HG03095 (cell line): ENCODE results near the gene IL3RA.
"Not testable (repeated sequence)": the region's sequence is repeated elsewhere in the genome, so short reads cannot be mapped to it uniquely, and the experiment has no call there.

Experiments used
- ATAC-seq: cut with Tn5 transposase; IDR thresholded peaks from one replicate; pipeline ENCODE4 v1.9.1; 2021; ENCODE audit warnings: moderate library complexity; ENCODE audit not compliant: unreplicated experiment

The IL3RA gene

DNA sequence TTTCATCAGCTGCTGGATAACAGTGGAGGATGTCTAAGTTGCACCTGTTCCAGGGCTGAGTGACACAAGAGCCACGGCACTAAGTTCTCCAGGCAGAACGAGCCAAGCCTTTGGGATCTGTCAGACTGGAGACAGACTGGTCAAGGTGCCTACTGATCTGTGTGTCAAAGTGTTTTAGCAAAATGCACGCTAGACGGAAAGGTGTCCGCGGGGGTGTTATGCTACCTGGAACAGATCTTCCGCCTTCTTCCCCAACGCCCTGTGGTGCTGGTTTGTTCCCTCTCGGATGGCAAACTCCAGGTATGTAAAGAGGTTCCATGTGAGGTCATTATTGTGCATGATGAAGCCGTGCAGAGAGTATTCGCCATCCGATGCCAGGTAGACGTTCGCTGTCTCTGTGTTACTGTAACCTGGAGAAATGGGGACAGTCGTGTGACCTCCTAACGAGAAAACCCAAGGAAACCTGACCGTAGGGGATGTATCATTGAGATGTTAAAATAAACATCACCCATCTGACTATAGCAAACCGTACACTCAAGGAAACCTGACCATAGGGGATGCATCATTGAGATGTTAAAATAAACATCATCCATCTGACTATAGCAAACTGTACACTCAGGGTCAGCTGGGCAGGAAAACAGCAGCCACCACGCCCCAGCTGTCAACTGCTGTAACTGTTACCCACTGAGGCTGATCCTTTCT lies 85.0 kb downstream of the IL3RA start:
- ATAC-seq: no peak

DNA sequence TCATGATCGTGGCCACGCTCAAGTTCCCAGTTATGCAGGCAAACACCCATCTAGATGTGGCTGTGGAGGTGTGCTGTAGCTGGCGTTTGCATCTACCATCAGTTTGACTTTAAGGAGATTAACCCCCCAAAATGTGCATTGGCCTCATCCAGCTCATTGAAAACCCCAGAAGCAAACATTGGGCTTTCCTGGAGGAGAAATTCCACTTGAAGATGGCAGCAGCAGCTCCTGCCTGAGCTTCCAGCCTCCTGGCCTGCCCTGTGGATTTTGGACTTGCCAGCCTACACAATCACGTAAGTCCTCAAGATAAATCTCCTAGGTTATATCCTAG lies 85.5 kb downstream of the IL3RA start:
- no peak for ATAC-seq

DNA sequence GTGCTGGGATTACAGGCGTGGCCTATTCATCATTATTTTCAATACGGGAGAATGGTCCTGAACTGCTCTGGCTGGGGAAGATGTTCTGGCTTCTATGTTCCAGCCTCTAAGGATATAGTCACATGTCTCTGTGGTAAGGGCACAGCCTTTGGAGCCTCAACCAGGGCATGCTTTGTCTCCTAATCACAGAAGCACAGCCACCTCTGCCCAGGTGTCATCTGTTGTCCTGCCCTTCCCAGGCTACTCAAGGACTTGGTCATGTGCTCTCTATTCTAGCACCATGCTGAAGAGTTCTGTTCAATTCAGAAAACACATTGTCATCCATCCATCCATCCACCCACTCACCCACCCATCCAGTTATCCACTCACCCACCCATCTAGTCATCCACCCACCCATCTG lies 86.6 kb downstream of the IL3RA start:
- no peak for ATAC-seq

DNA sequence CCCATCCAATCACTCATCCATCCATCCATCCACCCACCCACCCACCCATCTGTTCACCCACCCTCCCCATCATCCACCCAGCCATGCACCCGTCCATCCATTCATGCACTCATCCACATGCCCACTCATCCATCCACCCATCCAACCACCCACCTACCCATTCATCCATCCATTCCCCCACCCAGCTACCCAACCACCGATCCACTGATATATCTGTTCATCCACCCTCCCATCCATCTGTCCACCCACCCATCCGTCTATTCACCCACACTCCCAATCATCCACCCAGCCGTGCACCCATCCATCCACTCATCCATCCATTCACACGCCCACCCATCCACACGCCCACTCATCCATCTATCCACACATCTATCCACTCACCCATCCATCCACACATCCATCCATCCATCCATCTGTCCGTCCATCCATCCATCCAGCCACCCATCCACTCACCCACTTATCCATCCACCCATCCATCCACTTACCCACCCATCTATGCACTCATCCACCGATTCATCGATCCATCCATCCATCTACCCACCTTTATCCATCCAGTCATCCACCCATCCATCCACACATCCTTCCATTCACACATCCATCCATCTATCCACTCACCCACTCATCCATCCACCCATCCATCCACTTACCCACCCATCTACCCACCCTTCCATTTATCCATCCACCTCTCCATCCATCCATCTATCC lies 87.7 kb downstream of the IL3RA start:
- ATAC-seq: no peak

DNA sequence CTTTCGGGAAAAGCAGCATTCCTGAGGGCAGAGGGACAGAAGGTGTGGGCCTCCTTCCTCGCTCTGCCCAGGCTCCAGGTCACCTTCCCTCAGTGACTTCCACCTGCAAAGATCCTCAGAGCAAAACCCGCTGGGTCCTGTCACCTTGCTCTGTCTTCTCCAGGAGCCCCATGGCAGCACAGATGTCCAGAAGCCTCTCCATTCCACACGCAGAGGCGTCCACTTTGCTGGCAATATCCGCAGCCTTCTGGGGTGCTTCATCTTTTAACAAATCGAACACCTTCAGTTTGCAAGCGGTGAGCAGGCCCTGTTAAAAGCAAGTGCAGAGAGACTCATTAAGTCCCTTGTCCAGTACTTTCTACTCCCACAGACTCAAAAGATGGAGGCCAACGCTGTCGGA lies 88.8 kb downstream of the IL3RA start:
- ATAC-seq: no peak

DNA sequence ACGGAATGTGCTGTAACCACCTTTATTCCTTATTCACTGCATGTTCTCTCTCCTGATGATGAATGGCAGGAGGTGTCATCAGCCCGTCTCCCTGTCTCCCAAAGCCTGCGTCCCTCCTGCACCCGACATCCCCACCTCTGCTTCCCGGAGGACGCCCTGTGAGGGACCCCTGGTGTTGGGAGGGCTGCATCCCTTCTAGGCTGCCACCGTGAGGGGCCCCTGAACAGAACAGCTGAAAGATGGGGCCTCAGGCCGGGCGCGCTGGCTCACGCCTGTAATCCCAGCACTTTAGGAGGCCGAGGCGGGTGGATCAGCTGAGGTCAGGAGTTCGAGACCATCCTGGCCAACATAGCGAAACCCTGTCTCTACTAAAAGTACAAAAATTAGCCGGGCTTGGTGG lies 89.7 kb downstream of the IL3RA start:
- not testable (repeated sequence) for ATAC-seq

DNA sequence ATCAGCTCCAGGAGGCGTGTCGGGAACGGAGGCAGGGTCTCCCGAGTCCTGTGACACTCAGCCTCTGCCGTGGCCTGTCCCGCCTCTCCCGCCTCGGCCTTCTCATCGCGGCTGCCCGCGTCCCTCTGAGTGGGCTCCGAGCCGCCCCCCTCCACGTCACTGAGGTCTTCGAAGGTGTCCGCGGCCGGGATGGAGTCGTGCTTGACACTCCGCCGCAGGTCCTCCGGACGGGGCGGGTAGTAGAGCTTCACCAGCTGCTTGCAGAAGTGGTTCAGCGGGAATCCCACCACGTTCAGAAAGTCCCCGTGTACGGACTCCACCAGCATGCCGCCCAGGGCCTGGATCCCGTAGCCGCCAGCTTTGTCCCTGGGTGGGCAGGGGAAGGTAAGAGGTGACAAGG lies 91.2 kb downstream of the IL3RA start:
- no peak for ATAC-seq

DNA sequence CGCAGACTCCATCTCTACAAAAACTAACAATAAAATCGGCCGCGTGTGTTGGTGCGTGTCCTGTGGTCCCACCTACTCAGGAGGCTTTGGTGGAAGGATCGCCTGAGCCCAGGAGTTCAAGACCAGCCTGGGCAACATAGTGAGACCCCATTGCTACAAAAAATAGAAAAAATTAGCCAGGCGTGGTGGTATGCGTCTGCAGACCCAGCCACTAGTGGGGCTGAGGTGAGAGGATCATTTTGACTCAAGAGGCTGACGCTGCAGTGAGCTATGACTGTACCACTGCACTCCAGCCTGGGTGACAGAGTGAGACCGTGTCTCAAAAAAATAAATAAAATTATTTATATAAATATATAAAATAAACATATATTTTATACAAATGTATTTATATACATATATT lies 93.9 kb downstream of the IL3RA start:
- no peak for ATAC-seq
